ENCODE results near the gene TAB3. TPM values are rescaled to one million over a fixed set of nuclear protein-coding genes. Genes with fewer than 3 reads are reported as not detected.
"Not testable (repeated sequence)": the region's sequence is repeated elsewhere in the genome, so short reads cannot be mapped to it uniquely, and the experiment has no call there.

The TAB3 gene
- total RNA-seq, 1 donor from 2014 or later, result 27.6 TPM

- no peak for DNase-seq (ENCODE audit: low spot score)
Observed at GRCh38 chrX:30816079-30816478, 73.0 kb downstream of the TAB3 start.

GRCh38 chrX:30814978-30815377 is 74.1 kb downstream of the TAB3 start:
- DNase-seq (ENCODE audit: low spot score), result no peak

GRCh38 chrX:30812326-30812725 is 76.7 kb downstream of the TAB3 start:
- DNase-seq (ENCODE audit: low spot score), result no peak

- DNase-seq (ENCODE audit: low spot score), result no peak
Observed at GRCh38 chrX:30806187-30806728, 82.8 kb downstream of the TAB3 start.

GRCh38 chrX:30804462-30804861 is 84.6 kb downstream of the TAB3 start:
- DNase-seq (ENCODE audit: low spot score), result no peak

GRCh38 chrX:30800901-30801300 is 88.2 kb downstream of the TAB3 start:
- DNase-seq (ENCODE audit: low spot score), result no peak

GRCh38 chrX:30799327-30799726 is 89.7 kb downstream of the TAB3 start:
- DNase-seq (ENCODE audit: low spot score), result no peak

GRCh38 chrX:30798810-30799209 is 90.2 kb downstream of the TAB3 start:
- no peak for DNase-seq (ENCODE audit: low spot score)

GRCh38 chrX:30797301-30797700 is 91.8 kb downstream of the TAB3 start:
- not testable (repeated sequence) for DNase-seq (ENCODE audit: low spot score)

- DNase-seq (ENCODE audit: low spot score), result peak; percentile 8
Observed at GRCh38 chrX:30795981-30796958, 92.8 kb downstream of the TAB3 start.

GRCh38 chrX:30794497-30794896 is 94.6 kb downstream of the TAB3 start:
- DNase-seq (ENCODE audit: low spot score), result peak; percentile 12

- peak; percentile 17 for DNase-seq (ENCODE audit: low spot score)
Observed at GRCh38 chrX:30793767-30794103, 95.3 kb downstream of the TAB3 start.

- peak; percentile 5 for DNase-seq (ENCODE audit: low spot score)
Observed at GRCh38 chrX:30793075-30793766, 95.8 kb downstream of the TAB3 start.

GRCh38 chrX:30791296-30792278 is 97.5 kb downstream of the TAB3 start:
- peak; percentile 29 for DNase-seq (ENCODE audit: low spot score)

- peak; percentile 38 for DNase-seq (ENCODE audit: low spot score)
Observed at GRCh38 chrX:30787012-30787411, 102.0 kb downstream of the TAB3 start.

GRCh38 chrX:30786374-30786773 is 102.7 kb downstream of the TAB3 start:
- DNase-seq (ENCODE audit: low spot score), result no peak

- no peak for DNase-seq (ENCODE audit: low spot score)
Observed at GRCh38 chrX:30781711-30782444, 107.2 kb downstream of the TAB3 start.

GRCh38 chrX:30779453-30780030 is 109.5 kb downstream of the TAB3 start:
- no peak for DNase-seq (ENCODE audit: low spot score)

GRCh38 chrX:30777575-30777974 is 111.5 kb downstream of the TAB3 start:
- DNase-seq (ENCODE audit: low spot score), result no peak
